GM10266 (cell line): ENCODE measurements around the gene GOLIM4.
"Not testable (repeated sequence)": the region's sequence is repeated elsewhere in the genome, so short reads cannot be mapped to it uniquely, and the experiment has no call there.

Experiments used
- DNase-seq: peaks from one replicate; pipeline ENCODE4 v3.0.0; 2012; ENCODE audit errors: extremely low spot score
- TF ChIP-seq, protein P1 (sequence below): IDR thresholded peaks from 2 replicates; pipeline ENCODE4 v1.5.1; 2012; ENCODE audit warnings: mild to moderate bottlenecking, low read depth; ENCODE audit not compliant: control insufficient read depth, insufficient read depth; ENCODE audit errors: missing control alignments

The GOLIM4 gene

DNA sequence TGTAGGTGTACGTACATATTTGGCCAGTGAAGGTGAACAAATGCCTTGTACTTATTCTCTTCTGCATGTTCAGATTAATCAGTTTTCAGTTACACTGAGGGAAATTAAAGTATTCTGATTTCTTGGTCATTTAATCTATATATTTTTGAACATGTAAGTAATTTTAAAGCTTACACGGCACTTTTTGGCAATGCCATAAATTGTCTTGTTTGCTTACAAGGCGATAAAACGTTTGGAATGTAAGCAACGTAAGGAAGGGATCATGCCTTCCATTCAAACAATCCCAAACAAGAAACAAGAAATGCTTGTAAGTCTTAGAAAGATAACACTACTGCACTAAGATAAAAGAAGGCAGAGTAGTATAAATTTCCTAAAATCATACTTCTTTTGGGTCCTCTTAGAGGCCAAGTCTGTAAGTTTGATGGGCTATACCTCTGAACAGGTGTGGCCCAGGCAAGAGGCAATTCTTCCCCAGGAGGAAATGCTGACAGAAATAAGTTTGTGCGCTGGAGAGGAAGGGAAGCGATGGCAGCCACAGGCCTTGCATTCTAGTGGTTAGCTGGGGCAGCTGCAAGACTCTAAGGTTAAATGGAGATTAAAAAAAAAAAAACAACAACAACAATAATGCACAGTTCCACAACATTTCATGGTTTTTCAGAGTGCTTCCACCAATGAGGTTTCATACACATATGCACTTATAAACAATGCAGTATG, 73.8 kb downstream of the GOLIM4 start:
- TF ChIP-seq, protein P1, sequence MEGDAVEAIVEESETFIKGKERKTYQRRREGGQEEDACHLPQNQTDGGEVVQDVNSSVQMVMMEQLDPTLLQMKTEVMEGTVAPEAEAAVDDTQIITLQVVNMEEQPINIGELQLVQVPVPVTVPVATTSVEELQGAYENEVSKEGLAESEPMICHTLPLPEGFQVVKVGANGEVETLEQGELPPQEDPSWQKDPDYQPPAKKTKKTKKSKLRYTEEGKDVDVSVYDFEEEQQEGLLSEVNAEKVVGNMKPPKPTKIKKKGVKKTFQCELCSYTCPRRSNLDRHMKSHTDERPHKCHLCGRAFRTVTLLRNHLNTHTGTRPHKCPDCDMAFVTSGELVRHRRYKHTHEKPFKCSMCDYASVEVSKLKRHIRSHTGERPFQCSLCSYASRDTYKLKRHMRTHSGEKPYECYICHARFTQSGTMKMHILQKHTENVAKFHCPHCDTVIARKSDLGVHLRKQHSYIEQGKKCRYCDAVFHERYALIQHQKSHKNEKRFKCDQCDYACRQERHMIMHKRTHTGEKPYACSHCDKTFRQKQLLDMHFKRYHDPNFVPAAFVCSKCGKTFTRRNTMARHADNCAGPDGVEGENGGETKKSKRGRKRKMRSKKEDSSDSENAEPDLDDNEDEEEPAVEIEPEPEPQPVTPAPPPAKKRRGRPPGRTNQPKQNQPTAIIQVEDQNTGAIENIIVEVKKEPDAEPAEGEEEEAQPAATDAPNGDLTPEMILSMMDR: no peak
- no peak for DNase-seq

DNA sequence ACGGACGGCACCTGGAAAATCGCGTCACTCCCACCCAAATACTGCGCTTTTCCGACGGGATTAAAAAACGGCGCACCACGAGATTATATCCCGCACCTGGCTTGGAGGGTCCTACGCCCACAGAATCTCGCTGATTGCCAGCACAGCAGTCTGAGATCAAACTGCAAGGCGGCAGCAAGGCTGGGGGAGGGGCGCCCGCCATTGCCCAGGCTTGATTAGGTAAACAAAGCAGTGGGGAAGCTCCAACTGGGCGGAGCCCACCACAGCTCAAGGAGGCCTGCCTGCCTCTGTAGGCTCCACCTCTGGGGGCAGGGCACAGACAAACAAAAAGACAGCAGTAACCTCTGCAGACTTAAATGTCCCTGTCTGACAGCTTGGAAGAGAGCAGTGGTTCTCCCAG, 84.4 kb downstream of the GOLIM4 start:
- DNase-seq: not testable (repeated sequence)

DNA sequence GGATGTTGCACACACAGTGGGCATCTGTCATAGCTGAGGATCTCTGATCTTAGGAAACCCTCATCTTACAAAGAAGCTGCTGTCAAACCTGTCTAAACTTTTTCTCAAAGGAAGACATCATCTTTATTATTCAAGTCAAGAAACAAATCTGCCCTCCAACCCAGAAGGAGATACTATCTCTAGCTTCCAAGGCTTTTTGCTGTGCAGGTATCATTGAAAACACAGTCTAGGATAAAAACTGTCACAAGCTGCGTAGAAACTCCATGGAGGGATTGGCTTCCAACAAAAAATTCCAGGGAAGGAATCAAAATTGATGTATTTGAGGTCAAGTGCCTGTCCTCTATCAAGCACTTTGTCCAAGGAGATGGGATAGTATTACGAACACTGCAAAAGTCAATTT, 89.1 kb downstream of the GOLIM4 start:
- TF ChIP-seq, protein P1: no peak

DNA sequence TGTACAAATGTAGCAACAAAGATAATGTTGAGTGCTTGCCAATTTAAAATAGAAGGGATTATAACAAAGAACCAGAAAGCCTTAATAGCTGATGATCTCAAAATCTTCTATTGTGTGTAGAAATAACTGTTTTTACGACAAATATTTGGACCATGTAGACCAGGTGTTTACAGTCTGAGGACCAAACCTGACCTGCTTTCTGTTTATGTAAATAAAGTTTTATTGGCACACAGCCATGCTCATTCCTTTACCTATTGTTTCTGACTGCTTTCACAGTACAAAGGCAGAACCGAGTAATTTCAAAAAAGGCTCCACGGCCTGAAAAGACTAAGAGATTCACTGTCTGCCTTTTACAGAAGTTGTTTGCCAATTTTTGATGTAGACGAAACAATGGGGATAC, 91.8 kb downstream of the GOLIM4 start:
- TF ChIP-seq, protein P1: no peak
- DNase-seq: no peak

More for the DNA sequence above, 89.1 kb downstream of the GOLIM4 start:
- no peak for DNase-seq

DNA sequence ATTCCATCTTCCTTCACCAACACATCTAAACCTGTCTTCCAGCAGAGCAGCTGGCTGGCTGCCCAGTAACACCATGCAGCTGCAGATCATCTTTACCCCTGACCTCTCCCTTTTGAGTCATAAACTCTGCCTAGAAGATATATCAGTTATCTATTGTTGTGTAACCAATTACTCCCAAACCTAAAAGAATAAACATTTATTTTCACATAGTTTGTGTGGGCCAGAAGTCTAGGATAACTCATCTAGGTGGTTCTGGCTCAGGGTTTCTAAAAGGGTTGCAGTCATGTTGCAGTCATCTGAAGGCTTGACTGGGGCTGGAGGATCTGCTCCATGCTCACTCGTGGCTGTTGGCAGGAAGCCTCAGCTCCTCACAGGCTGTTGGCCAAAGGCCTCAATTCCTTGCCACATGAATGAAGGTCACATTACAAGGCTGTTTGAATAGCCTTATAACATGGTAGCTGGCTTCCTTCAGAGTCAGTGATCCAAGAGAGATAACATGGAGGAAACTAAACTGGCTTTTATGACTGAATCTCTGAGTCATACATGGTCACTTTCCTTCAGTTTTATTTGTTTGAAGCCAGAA, 92.8 kb downstream of the GOLIM4 start:
- TF ChIP-seq, protein P1: no peak
- no peak for DNase-seq

DNA sequence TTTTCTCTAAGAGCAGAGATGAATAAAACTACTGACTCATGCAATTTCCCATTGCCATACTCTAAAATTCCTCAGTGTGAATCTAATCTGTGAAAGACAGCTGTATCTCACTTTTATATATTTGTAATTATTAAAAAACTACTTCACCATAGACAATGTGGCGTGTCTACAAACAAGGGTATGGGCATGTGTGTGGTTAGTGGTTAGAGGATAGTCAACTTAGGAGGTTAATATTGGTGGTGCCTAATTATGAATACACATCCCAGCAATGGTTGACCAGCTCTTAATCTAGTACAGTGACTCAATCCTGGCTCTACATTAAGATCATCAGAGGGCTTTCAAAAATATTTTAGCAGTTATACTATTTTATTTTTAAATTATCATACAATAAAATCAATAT, 94.5 kb downstream of the GOLIM4 start:
- TF ChIP-seq, protein P1: no peak
- no peak for DNase-seq

DNA sequence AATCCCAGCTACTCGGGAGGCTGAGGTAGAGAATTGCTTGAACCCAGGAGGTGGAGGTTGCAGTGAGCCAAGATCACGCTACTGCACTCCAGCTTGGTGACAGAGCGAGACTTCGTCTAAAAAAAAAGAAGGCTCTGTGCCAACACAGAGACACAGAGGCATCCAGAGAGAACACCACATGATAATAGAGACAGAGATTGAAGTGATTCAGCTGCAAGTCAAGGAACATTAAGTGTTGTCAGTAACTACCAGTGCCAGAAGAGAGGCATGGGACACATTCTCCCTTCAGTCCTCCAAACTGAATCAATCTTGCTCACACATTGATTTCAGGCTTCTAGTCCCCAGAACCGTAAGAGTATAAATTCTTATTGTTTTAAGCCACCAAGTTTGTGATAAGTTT, 97.5 kb downstream of the GOLIM4 start:
- no peak for DNase-seq
- TF ChIP-seq, protein P1: no peak
